Endothelial cell of hepatic sinusoid (primary cell): ENCODE measurements around the gene HAPLN2.
"Not testable (repeated sequence)": the region's sequence is repeated elsewhere in the genome, so short reads cannot be mapped to it uniquely, and the experiment has no call there.

Experiments used
- in situ Hi-C: cut with HindIII; loops from 2 replicates; pipeline ENCODE4 v1.10.0; 2017; ENCODE audit warnings: low sequenced_read_pairs

HAPLN2 gene

DNA sequence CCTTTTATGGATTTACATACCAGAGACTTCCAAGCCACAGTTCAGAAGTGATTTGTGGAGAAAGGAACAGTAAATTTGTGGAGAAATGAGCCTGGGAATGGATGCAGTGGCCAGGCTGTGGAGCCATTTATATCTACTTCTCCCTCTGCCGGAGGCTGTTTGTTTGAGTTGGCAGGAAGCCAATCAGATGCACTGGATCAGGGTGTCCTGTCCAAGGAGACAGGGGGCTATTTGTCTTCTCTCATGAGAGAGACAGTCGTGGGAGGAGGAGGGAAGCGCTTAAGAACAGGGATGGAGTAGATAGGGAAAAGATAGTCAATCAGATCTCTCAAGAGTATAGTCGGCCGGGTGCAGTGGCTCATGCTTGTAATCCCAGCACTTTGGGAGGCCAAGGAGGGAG lies 2.8 kb upstream of the HAPLN2 start:
- in situ Hi-C loops: loop anchor here (5.0 kb wide), 1 partner anchor 39 kb away; the partner anchor contains the start of gene TTC24

DNA sequence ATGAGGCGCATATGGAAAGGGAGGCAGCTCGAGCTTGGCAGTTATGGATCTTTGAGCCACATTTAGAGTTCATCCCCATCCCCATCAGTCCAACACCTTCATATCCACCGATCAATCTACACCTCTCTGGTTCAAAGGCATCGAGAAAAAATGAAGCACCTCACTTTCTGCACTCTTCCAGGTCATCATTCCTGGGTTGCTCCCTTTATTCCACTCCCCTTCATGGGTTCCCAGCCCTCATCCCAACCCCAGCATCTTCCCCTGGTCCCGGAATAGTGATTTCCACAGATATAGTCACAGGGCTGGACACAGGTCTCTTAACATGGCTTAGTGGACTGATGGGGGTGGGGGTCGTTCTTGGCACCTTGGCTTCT lies 354 bp downstream of the HAPLN2 start:
- in situ Hi-C loops: loop anchor here (5.0 kb wide), 1 partner anchor 42 kb away; the partner anchor contains the start of gene TTC24

DNA sequence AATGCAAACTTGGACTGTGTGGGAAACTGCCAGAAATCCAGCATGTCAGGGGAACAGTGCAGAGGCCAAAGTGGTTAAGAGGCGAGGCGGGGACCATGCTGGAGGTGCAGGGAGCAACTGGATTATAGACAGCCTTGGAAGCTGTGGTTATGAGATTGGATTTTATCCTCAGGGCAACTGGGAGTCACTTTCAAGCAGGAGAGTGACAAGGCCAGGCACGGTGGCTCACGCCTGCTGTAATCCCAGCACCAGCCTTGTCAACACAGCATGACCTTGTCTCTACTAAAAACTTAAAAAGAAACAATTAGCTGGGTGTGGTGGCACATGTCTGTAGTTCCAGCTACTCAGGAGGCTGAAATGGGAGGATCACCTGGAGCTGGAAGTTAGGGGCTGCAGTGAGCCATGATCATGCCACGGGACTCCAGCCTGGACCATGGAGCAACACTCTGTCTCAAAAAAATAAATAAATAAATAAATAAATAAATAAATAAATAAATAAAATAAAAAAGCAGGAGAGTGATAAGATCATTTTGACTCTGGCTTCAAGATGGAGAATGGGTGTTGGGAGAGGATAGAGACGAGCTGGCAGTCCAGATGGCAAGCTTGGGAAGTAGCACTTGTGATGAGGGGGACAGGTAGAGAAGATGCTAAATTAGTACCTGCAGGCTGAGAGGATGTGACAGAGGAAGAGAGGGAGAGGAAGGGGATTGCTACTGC lies 3.5 kb downstream of the HAPLN2 start:
- in situ Hi-C loops: loop anchor here (5.0 to 10.0 kb wide), 2 partner anchors 92 to 100 kb away; no protein-coding TSS in a partner anchor

DNA sequence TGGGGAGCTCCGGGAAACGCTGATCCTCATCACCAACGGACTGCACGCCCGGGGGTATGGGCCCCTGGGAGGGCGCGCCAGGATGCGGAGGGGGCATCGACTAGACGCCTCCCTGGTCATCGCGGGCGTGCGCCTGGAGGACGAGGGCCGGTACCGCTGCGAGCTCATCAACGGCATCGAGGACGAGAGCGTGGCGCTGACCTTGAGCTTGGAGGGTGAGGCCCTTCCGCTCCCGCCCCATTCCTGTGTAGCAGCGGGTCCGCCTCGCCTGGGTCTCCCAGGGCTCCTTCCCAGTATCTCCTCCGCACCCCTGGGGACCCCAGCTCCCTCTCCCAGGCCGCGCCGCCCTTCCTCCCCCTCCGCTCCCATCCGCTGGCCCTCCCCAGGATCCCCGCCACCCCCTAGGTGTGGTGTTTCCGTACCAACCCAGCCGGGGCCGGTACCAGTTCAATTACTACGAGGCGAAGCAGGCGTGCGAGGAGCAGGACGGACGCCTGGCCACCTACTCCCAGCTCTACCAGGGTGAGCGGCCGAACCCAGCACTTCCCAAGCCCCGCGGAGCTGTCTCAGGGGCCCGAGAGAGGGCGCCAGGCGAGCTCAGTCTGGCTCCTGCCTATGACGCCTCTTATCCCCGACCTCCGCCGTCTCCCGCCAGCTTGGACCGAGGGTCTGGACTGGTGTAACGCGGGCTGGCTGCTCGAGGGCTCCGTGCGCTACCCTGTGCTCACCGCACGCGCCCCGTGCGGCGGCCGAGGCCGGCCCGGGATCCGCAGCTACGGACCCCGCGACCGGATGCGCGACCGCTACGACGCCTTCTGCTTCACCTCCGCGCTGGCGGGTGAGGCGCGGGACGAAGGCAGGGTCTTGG lies 5.0 kb downstream of the HAPLN2 start:
- in situ Hi-C loops: loop anchor here (5.0 to 10.0 kb wide), 2 partner anchors 91 to 102 kb away; no protein-coding TSS in a partner anchor

DNA sequence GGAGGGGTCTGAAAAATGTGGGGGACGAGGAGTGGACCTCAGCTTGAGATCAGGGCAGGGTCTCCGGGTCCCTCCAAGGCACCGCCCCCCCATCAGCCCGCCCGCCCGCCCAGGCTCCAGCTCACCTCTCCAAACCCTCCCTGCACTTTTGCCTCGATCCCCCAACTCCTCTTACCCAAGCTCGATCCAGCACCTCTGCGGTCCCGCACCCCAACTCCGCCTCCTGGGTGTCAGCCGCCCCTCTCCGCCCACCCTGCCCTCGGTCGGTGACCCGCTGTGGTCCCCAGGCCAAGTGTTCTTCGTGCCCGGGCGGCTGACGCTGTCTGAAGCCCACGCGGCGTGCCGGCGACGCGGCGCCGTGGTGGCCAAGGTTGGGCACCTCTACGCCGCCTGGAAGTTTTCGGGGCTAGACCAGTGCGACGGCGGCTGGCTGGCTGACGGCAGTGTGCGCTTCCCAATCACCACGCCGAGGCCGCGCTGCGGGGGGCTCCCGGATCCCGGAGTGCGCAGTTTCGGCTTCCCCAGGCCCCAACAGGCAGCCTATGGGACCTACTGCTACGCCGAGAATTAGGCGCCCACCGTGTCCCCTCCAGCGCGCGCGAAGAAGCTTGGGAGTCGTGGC lies 5.7 kb downstream of the HAPLN2 start:
- in situ Hi-C loops: loop anchor here (5.0 to 10.0 kb wide), 3 partner anchors 57 to 103 kb away; no protein-coding TSS in a partner anchor

DNA sequence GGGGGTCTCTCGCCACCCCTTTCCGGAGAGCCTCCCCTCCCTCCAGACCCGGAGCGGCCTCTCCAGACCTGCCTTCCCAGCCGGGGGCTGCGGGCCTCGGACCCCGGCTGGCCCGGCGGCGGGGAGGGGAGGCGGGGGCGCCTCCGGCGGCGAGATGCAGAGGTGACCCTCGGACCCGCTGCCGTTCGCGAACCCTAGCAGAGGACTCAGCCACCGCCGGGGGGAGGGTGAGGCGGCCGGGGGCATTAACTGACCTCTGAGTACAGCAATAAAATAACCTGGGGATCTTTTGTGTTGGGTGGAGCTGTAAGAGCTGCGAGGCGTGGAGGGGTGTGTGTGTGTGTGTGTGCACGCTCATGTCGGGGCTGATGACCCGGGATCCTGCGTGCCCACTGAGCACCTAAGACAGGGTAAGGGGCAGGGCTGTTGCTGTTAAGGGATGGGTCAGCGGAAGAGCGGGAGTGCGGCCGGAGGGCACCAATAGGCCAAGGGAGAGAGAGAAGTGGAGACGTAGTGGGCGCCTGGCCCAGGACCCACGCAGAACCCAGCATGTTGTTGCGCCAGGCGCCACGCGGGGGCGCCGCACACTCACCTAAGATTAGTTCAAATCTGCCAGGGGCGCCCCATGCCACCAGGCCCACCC lies 6.3 kb downstream of the HAPLN2 start:
- in situ Hi-C loops: loop anchor here (5.0 to 10.0 kb wide), 2 partner anchors 57 to 89 kb away; no protein-coding TSS in a partner anchor

DNA sequence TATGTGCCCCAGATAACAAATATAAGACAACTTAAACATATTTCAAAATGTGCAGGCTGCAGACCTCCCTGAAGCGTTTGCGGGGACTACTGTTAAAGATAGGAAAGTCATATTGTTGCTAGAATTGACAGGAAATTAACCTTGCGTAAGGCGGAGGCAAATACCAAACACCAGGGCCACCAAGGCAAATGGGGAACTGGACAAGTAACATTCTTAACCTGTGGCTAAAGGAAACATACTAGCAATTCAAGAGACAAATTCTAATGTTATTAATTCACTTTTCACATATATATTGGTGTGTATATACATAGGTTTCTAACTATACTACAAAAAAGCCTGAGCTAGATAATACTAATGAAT lies 6.8 kb downstream of the HAPLN2 start:
- in situ Hi-C loops: loop anchor here (5.0 to 10.0 kb wide), 2 partner anchors 56 to 89 kb away; no protein-coding TSS in a partner anchor

DNA sequence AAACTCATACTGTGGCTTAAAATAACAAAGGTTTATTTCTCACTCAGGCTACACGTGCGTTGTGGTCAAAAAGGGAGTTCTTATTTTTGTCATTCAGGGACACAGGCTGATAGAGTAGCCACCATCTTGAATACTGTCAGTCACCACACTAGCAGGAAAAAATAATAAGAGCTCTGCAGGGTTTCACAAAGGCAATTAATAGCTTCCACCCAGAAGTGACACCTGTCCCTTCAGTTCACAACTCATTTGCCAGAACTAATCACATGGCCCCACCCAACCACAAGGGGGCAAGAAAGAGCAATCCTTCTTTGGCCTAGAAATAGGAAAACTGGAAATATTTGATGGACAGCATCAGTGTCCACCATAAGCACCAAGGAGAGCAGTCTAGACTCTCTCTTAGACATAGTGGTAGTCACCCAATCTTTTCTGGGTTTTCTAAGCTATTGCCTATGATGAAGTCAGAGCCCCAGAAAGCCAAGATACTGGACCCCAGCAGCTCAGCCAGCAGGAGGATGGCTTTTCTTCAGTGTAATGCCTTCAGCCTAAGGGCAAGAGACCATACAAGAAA lies 8.2 kb downstream of the HAPLN2 start:
- in situ Hi-C loops: loop anchor here (5.0 to 10.0 kb wide), 2 partner anchors 55 to 87 kb away; no protein-coding TSS in a partner anchor

DNA sequence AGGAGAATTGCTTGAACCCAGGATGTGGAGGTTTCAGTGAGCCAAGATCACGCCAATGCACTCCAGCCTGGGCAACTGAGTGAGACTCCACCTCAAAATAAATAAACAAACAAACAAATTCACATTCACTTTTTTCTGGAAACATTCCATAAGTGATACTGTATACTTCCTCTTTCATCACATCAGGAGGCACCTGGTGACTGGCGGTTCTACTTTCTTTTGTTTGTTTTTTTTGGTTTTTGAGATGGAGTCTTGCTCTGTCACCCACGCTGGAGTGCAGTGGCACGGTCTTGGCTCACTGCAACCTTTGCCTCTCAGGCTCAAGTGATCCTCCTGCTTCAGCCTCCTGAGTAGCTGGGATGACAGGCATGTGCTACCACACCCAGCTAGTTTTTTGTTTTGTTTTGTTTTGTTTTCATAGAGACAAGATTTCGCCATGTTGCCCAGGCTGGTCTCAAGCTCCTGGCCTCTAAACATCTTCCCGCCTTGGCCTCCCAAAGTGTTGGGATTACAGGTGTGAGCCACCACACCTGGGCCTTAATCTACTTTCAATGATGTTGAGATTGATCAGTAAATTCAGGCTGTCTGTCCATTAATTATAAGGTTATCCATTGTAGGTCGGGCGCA lies 10.7 kb downstream of the HAPLN2 start:
- in situ Hi-C loops: loop anchor here (5.0 to 10.0 kb wide), 2 partner anchors 52 to 85 kb away; no protein-coding TSS in a partner anchor

DNA sequence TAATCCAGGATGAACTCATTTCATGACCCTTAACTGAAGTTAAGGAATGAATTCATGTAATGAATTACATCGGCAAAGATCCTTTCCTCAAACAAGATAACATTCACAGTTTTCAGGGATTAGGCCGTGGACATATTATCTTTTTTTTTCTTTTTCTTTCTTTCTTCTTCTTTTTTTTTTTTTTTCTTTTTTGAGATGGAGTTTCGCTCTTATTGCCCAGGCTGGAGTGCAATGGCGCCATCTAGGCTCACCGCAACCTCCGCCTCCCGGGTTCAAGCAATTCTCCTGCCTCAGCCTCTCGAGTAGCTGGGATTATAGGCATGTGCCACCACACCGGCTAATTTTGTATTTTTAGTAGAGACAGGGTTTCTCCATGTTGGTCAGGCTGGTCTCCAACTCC lies 11.9 kb downstream of the HAPLN2 start:
- in situ Hi-C loops: not testable (repeated sequence)

DNA sequence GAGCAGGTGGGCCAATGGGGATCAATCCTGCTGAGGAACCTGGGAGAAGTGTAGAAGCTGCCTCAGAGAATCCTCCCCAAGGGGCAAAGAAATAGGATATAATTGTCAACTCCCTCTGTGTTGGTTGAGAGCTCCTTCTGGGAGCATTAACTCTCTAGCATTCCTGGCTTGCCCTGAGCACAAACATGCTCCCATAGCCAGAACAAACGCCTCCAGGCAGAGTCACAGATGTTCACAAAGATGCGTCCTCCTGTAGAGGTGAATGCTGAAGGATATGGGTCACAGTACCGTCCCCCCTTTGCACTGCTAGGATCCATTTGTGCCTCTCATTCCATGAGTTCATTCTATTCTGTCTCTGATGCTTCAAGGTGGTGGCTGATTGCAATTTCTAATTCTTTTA lies 13.1 kb downstream of the HAPLN2 start:
- in situ Hi-C loops: no loop called here

DNA sequence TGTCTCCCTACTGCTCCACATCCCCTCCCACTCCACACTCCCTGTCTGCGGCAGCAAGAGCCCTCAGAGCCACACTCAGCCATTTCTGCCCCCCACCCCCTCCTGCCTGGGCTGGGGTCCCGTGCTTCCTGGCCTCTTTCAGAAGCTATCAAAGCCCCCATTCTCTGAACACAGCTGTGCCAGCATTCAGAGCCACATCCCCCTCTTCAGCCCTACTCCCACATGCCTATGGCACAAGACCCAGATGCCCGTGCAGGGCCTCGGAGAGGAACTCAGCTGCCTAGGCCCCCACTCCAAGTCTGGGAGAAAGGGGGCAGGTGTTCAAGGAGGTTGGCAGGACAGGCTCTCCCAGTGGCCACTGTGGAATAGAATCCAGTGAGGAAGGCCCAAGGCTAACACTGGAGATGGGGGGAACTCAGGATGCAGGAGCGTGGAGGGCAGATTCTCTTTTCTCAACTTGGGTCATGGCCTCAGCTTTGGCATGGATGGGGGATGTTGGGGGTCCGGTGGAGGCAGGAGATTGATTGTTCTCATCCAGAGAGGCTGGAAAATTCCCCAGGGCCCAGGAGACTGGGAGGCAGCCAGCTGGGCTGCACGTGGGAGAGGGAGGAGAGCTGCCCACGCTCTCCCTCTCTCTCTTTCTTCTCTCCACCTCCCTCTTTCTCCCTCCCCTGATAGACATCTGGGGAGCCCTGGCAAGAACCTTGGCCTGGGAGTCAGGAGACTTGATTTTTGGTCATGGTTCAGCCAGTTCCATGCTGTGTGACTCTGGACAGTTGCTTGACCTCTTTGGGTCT lies 19.2 kb downstream of the HAPLN2 start:
- in situ Hi-C loops: no loop called here

DNA sequence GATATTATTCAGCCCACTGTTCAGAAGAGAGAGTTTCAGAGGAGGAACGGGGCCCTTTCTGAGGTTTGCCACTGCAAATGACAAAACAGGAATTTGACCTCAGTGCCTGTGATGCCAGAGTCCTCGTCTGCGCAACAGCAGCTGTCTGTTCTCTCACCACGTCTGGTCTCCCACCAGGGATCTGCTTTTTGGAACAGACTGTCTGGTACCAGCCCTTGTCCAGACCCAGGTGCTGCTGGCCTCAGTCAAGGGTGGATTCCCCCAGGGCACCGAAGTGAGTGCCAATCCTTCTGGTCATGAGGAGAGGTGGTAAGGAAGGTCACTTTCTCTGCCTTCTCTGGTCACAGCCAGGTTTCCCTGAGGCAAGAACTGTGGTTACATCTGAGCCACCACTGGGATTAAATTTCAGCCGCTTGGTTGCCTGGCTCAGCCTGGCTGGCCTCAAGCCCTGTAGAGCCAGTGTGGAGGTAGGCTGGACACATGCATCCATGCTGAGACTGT lies 20.4 kb downstream of the HAPLN2 start:
- in situ Hi-C loops: no loop called here

DNA sequence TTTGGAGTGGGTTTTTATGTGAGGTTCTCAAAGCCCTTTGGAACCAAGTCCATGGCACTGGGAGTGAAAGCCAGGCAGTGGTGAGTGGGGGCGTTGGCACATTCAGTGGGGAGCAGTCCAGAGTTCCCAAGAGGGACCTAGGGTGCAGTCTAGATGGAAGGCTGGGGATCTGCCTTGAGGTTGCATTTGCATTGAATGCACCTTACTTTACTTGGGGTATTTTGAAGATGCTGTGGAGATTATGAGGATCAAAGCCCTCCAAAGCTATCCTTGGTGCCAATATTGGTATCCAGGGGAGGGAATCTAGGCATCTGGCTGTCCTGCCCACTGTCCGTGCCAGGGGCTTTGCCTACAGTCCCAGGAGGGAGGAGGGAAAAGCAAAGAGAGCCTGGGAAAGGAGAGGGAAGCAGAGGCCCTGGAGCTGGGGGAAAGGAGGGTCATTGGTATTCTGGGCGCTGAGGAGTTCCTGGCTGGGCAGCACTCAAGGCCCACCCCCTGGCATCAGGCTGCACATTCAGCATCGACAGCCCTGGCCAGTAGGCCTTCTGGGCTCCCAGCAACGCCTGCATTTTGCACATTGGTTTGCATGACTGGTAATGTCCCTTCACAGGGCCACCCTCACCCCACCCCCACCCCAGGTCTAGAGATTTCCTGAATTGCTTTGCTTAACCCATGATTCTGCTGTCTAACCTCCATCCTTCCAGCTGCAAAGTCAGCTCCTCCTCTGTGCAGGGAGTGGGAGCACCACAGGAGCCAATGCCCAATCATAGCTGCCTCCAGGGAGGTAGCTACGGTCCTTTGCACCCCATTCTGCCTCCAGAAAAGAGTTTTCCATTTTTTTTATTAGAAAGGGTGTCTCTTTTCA lies 21.9 kb downstream of the HAPLN2 start:
- in situ Hi-C loops: no loop called here

DNA sequence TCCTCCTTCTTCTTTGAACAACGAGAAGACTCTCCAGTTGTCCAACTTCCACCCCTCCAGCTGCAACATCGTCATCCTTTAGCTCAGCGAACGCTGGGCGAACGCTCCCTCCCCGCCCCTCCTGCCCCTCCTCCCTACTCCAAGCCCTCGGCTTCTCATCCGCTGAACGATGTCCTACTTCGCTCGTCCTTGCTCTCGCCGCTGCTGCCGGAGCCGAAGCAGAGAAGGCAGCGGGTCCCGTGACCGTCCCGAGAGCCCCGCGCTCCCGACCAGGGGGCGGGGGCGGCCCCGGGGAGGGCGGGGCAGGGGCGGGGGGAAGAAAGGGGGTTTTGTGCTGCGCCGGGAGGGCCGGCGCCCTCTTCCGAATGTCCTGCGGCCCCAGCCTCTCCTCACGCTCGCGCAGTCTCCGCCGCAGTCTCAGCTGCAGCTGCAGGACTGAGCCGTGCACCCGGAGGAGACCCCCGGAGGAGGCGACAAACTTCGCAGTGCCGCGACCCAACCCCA lies 22.6 kb downstream of the HAPLN2 start, which contains the start of gene BCAN:
BCAN (plus strand) TSS at position 357 of the 504 bp plus-strand sequence. CDS start 3,938 bp downstream, outside the sequence.
- in situ Hi-C loops: no loop called here

DNA sequence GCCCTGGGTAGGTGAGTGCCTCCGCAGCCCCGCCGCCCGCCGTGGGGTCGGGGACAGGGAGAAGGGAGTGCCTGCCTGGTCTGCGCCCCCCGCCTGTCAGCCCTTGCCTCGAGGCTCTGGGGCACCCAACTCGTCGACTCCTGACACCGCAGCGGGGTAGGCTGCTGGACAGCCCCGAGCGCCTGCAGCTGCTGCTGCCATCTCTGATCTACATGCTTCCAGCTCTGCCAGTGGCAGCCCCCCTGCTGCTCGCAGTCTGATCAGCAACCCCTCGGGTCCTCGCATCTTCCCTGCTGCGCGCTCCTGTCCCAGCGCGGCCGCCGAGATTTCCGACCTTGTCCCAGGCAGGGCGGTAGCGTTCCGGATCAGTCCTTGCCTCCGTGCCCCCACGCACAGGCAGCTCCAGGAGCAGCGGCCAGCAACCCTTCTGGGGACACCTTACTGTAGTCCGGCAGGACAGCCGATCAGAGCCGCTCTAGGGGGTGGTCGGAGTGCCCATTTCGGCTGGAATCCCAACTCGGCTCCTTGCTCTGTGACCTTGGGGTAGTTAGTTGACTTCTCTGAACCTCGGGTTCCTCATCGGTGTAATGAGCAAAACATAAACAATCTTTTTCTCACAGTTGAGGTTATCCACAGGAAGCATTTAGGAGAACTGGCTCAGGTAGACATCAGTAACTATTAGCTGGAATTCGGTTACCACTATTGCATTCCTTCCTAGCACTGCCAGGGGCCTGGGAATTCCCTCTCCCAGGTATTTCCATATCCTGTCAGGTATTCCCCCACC lies 23.2 kb downstream of the HAPLN2 start:
- in situ Hi-C loops: no loop called here
